Suprapubic skin (tissue), 4 donors: ENCODE measurements around the gene LRGUK.
"Not testable (repeated sequence)": the region's sequence is repeated elsewhere in the genome, so short reads cannot be mapped to it uniquely, and the experiment has no call there.

Source experiments
- POLR2A ChIP-seq, 2 donors: fragments of 450-650 bp; IDR thresholded peaks; one replicate each; pipeline ENCODE4 v1.6.1; 2017; ENCODE audit warnings: antibody characterized with exemption in 2 of 2, mild to moderate bottlenecking in 2 of 2, moderate library complexity in 2 of 2
- POLR2AphosphoS5 ChIP-seq, 3 donors: sonication (generic); formaldehyde crosslinking; IDR thresholded peaks; one replicate each; pipeline ENCODE4 v1.6.1; 2017; ENCODE audit warnings: antibody characterized with exemption in 3 of 3
- TF ChIP-seq, protein P1 (sequence below), 2 donors: fragments of 200-600 bp in 1 of 2; fragments of 450-650 bp in 1 of 2; sonication (generic) in 1 of 2; IDR thresholded peaks; one replicate each; pipeline ENCODE4 v1.5.1; 2016 to 2019; ENCODE audit warnings: antibody characterized with exemption in 2 of 2, mild to moderate bottlenecking in 1 of 2, moderate library complexity in 1 of 2

DNA sequence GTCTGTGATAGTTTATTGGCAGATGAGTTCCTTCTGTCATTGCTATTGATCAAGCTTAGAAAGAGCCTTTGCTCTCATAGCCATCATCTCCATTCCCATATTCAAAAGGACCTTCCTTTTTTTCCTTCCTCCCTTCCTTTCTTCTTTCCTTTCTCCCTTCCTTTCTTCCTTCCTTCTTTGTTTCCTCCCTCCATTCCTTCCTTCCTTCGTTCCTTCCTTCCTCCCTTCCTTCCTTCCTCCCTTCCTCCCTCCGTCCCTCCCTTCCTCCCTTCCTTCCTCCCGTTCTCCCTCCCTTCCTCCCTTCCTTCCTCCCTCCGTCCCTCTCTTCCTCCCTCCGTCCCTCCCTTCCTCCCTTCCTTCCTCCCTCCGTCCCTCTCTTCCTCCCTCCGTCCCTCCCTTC, 104.2 kb downstream of the LRGUK start:
- not testable (repeated sequence) for TF ChIP-seq POLR2AphosphoS5, POLR2A (IDR thresholded peaks at IDR 0.05)
- TF ChIP-seq, protein P1, sequence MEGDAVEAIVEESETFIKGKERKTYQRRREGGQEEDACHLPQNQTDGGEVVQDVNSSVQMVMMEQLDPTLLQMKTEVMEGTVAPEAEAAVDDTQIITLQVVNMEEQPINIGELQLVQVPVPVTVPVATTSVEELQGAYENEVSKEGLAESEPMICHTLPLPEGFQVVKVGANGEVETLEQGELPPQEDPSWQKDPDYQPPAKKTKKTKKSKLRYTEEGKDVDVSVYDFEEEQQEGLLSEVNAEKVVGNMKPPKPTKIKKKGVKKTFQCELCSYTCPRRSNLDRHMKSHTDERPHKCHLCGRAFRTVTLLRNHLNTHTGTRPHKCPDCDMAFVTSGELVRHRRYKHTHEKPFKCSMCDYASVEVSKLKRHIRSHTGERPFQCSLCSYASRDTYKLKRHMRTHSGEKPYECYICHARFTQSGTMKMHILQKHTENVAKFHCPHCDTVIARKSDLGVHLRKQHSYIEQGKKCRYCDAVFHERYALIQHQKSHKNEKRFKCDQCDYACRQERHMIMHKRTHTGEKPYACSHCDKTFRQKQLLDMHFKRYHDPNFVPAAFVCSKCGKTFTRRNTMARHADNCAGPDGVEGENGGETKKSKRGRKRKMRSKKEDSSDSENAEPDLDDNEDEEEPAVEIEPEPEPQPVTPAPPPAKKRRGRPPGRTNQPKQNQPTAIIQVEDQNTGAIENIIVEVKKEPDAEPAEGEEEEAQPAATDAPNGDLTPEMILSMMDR (IDR thresholded peaks at IDR 0.05), result not testable (repeated sequence)
